Stomach smooth muscle (tissue), 2 donors: ENCODE data around the gene WAPL.
"Not testable (repeated sequence)": the region's sequence is repeated elsewhere in the genome, so short reads cannot be mapped to it uniquely, and the experiment has no call there.

Experiments used
- H3K27ac ChIP-seq: one replicate; pipeline ENCODE4 v1.7.0; 2013; ENCODE audit warnings: mild to moderate bottlenecking, low read length, inconsistent platforms
- H3K27me3 ChIP-seq, 2 donors: one replicate each; pipeline ENCODE4 v1.7.0; 2013; ENCODE audit warnings: low read length in 2 of 2; ENCODE audit not compliant: insufficient read depth in 2 of 2, control insufficient read depth in 1 of 2
- H3K36me3 ChIP-seq, 2 donors: one replicate each; pipeline ENCODE4 v1.7.0; 2013; ENCODE audit warnings: low read length in 2 of 2; ENCODE audit not compliant: control insufficient read depth in 2 of 2, insufficient read depth in 2 of 2
- H3K4me1 ChIP-seq: one replicate; pipeline ENCODE4 v1.7.0; 2013; ENCODE audit warnings: low read length; ENCODE audit not compliant: control insufficient read depth, insufficient read depth
- H3K4me3 ChIP-seq, 2 donors: one replicate each; pipeline ENCODE4 v1.7.0; 2013; ENCODE audit warnings: low read length in 2 of 2
- H3K9ac ChIP-seq, 2 donors: one replicate each; pipeline ENCODE4 v1.7.0; 2013; ENCODE audit warnings: low read length in 2 of 2, mild to moderate bottlenecking in 1 of 2
- H3K9me3 ChIP-seq, 2 donors: one replicate each; pipeline ENCODE4 v1.7.0; 2013; ENCODE audit warnings: low read length in 2 of 2; ENCODE audit not compliant: control insufficient read depth in 2 of 2
- donor health status: healthy.
- donor health status: Pancreatic carcinoma.

The WAPL gene

DNA sequence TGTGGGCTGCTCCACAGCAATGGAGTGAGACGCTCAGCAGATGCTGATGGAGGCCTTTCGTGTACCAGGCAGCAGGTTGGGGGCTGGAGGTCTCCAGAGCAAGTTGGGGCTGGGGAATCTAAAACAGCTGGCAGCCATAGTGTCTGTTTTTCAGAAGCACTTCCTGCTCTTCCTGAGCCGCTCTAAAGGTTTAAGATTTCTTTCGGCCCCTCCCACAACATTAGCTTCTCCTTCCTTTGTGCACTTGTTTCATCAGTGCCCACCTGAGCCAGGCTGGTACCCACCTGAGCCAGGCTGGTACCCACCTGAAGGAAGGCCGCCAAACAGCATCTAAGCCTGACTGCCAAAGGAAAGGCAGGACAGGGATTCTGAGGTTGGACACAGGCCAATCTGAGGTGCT is 18.4 kb upstream of the WAPL start:
- Histone ChIP-seq H3K4me1 (peaks cover 6% of the 10 kb centered on the region), H3K27ac (no peak overlapping the region), H3K36me3 (no peaks in the 10 kb centered on the region), H3K27me3 (peaks cover 3 to 5% of the 10 kb centered on the region in 2 donors), H3K4me3 (no peak overlapping the region), H3K9me3 (no peaks in the 10 kb centered on the region), H3K9ac (no peak overlapping the region)

DNA sequence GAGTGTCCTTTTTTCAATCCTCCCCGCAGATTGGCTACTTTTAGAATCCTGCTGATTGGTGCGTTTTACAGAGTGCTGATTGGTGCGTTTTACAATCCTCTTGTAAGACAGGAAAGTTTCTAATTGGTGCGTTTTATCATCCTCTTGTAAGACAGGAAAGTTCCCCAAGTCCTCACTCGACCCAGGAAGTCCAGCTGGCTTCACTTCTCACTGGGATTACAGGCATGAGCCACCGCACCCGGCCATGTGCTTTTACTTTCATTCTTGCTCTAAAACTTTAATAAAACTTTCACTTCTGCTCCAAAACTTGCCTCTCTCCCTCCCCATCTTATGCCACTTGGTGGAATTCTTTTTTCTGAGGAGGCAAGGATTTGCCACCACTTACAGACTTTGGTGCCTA is 17.0 kb upstream of the WAPL start:
- H3K27ac ChIP-seq, result no peak overlapping the region
- no peak overlapping the region for H3K9ac ChIP-seq
- H3K9me3 ChIP-seq, result no peaks in the 10 kb centered on the region
- no peaks in the 10 kb centered on the region for H3K36me3 ChIP-seq
- H3K4me3 ChIP-seq, result no peak overlapping the region
- peaks cover 4 to 5% of the 10 kb centered on the region in 2 donors for H3K27me3 ChIP-seq
- H3K4me1 ChIP-seq, result peaks cover 6% of the 10 kb centered on the region

- not testable (repeated sequence) for H3K27ac ChIP-seq, H3K9ac ChIP-seq, H3K4me1 ChIP-seq, H3K9me3 ChIP-seq, H3K36me3 ChIP-seq, H3K27me3 ChIP-seq, H3K4me3 ChIP-seq
Observed at GRCh38 chr10:86538040-86538439, 16.4 kb upstream of the WAPL start.

DNA sequence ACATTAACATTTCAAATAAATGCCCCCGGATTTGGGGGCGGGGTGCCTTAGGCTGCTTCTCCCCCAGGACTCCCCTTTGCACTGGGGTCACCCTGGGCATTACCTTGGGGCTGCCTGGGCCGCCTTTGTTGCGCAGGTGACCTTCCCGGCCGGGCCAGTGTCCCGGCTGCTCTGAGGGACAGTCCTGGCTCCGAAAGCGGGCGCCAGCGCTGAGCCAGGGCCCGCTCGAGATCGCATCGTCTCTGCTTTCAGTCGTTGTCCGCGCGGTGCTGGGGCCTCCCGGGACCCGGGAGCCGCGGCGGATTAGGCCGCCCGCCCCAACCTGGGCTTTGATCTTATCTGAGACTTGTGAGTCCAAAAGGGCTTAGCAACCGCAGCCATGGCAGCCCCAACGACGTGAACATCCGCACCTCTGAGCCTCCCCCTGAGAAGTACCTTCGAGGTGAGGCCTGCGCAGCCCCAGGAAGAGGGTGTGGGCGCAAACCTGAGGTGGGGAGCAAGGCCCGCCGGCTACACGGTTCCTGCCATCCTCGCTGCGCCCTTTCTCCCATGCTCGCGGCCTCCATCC is 14.8 kb upstream of the WAPL start:
- Histone ChIP-seq H3K27ac (no peak overlapping the region), H3K4me1 (peaks cover 6% of the 10 kb centered on the region), H3K36me3 (no peaks in the 10 kb centered on the region), H3K9ac (no peak overlapping the region), H3K4me3 (no peak overlapping the region), H3K27me3 (peaks cover 4 to 5% of the 10 kb centered on the region in 2 donors), H3K9me3 (no peaks in the 10 kb centered on the region)

- H3K36me3 ChIP-seq, result no peaks in the 10 kb centered on the region
- H3K27me3 ChIP-seq, result peaks cover 4 to 5% of the 10 kb centered on the region in 2 donors
- no peak overlapping the region for H3K27ac ChIP-seq
- H3K9me3 ChIP-seq, result no peaks in the 10 kb centered on the region
- peaks cover 6% of the 10 kb centered on the region for H3K4me1 ChIP-seq
- H3K4me3 ChIP-seq, result peak overlapping the region; percentile 66 to 70
- peak overlapping the region in 1 of 2 donors; percentile 29 for H3K9ac ChIP-seq
Observed at GRCh38 chr10:86535132-86535882, 13.7 kb upstream of the WAPL start.

- H3K9ac ChIP-seq, result no peak overlapping the region
- no peaks in the 10 kb centered on the region for H3K36me3 ChIP-seq
- H3K9me3 ChIP-seq, result no peaks in the 10 kb centered on the region
- H3K27me3 ChIP-seq, result peaks cover 2 to 5% of the 10 kb centered on the region in 2 donors
- no peak overlapping the region for H3K27ac ChIP-seq
- H3K4me3 ChIP-seq, result no peak overlapping the region
- peaks cover 6% of the 10 kb centered on the region for H3K4me1 ChIP-seq
Observed at GRCh38 chr10:86533328-86533727, 11.7 kb upstream of the WAPL start.

GRCh38 chr10:86528736-86529135 is 7.1 kb upstream of the WAPL start:
- not testable (repeated sequence) for H3K36me3 ChIP-seq, H3K9ac ChIP-seq, H3K9me3 ChIP-seq, H3K4me1 ChIP-seq, H3K27ac ChIP-seq, H3K27me3 ChIP-seq, H3K4me3 ChIP-seq

GRCh38 chr10:86526606-86527005 is 5.0 kb upstream of the WAPL start:
- Histone ChIP-seq H3K4me3 (no peak overlapping the region), H3K36me3 (no peaks in the 10 kb centered on the region), H3K27me3 (no peaks in the 10 kb centered on the region), H3K27ac (no peak overlapping the region), H3K9ac (no peak overlapping the region), H3K9me3 (no peaks in the 10 kb centered on the region), H3K4me1 (peaks cover 18% of the 10 kb centered on the region)

DNA sequence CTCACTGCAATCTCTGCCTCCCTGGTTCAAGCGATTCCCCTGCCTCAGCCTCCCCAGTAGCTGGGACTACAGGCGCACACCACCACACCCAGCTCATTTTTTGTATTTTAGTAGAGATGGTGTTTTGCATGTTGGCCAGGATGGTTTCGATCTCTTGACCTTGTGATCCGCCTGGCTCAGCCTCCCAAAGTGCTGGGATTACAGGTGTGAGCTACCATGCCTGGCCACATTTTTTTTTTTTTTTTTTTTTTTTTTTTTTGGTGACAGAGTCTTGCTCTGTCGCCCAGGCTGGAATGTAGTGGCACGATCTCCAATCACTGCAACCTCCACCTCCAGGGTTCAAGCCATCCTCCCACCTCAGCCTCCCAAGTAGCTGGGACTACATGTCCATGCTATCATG is 4.1 kb upstream of the WAPL start:
- H3K27me3 ChIP-seq, H3K36me3 ChIP-seq, H3K9ac ChIP-seq, H3K27ac ChIP-seq, H3K4me3 ChIP-seq, H3K9me3 ChIP-seq: not testable (repeated sequence)
- peaks cover 19% of the 10 kb centered on the region for H3K4me1 ChIP-seq

GRCh38 chr10:86524225-86524962 is 2.8 kb upstream of the WAPL start:
- Histone ChIP-seq H3K27ac (no peak overlapping the region), H3K9me3 (no peaks in the 10 kb centered on the region), H3K9ac (no peak overlapping the region), H3K27me3 (no peaks in the 10 kb centered on the region), H3K4me3 (no peak overlapping the region), H3K4me1 (peaks cover 32% of the 10 kb centered on the region), H3K36me3 (no peaks in the 10 kb centered on the region)

GRCh38 chr10:86523348-86523747 is 1.8 kb upstream of the WAPL start:
- Histone ChIP-seq H3K4me3 (no peak overlapping the region), H3K27me3 (no peaks in the 10 kb centered on the region), H3K9me3 (no peaks in the 10 kb centered on the region), H3K9ac (no peak overlapping the region), H3K27ac (no peak overlapping the region), H3K4me1 (peaks cover 37% of the 10 kb centered on the region), H3K36me3 (no peaks in the 10 kb centered on the region)
